ENCODE results near the gene NACC2.

GRCh38 chr9:136079916-136080246, 15.2 kb downstream of the NACC2 start:
- TF ChIP-seq CTCF (IDR thresholded peaks at IDR 0.05): no peak
- no peak for TF ChIP-seq POLR2AphosphoS5 (IDR thresholded peaks at IDR 0.05)
- TF ChIP-seq POLR2A (IDR thresholded peaks at IDR 0.05; ENCODE audit: low read depth): no peak

All from esophagus muscularis mucosa (tissue), 3 donors.